Measurements from ENCODE around the gene CMYA5.
A peak's percentile ranks its signal among the peaks of the same experiment; 100 is the strongest.

The CMYA5 gene

GRCh38 chr5:79834098-79834753, 144.6 kb downstream of the CMYA5 start:
- no peak for DNase-seq (ENCODE audit: low read depth in 2 of 3, low spot score in 1 of 3)

- DNase-seq (ENCODE audit: low read depth in 2 of 3, low spot score in 1 of 3), result no peak
Observed at GRCh38 chr5:79834754-79835714, 145.4 kb downstream of the CMYA5 start.

- no peak for DNase-seq (ENCODE audit: low read depth in 2 of 3, low spot score in 1 of 3)
Observed at GRCh38 chr5:79837761-79838551, 148.3 kb downstream of the CMYA5 start.

- DNase-seq (ENCODE audit: low read depth in 2 of 3, low spot score in 1 of 3), result no peak
Observed at GRCh38 chr5:79840084-79840990, 150.7 kb downstream of the CMYA5 start.

GRCh38 chr5:79841172-79841571, 151.5 kb downstream of the CMYA5 start:
- no peak for DNase-seq (ENCODE audit: low read depth in 2 of 3, low spot score in 1 of 3)

GRCh38 chr5:79842006-79842881, 152.6 kb downstream of the CMYA5 start:
- no peak for DNase-seq (ENCODE audit: low read depth in 2 of 3, low spot score in 1 of 3)

GRCh38 chr5:79842991-79843390, 153.4 kb downstream of the CMYA5 start:
- DNase-seq (ENCODE audit: low read depth in 2 of 3, low spot score in 1 of 3), result no peak

GRCh38 chr5:79843450-79844388, 154.1 kb downstream of the CMYA5 start:
- DNase-seq (ENCODE audit: low read depth in 2 of 3, low spot score in 1 of 3), result no peak

- DNase-seq (ENCODE audit: low read depth in 2 of 3, low spot score in 1 of 3), result no peak
Observed at GRCh38 chr5:79844571-79844970, 154.9 kb downstream of the CMYA5 start.

- peak in 2 of 3 donors; percentile 27 to 31 for DNase-seq (ENCODE audit: low read depth in 2 of 3, low spot score in 1 of 3)
Observed at GRCh38 chr5:79845448-79846197, 156.0 kb downstream of the CMYA5 start.

- DNase-seq (ENCODE audit: low read depth in 2 of 3, low spot score in 1 of 3), result no peak
Observed at GRCh38 chr5:79846198-79846521, 156.5 kb downstream of the CMYA5 start.

GRCh38 chr5:79847561-79847960, 157.9 kb downstream of the CMYA5 start:
- DNase-seq (ENCODE audit: low read depth in 2 of 3, low spot score in 1 of 3), result no peak

GRCh38 chr5:79849061-79849460, 159.4 kb downstream of the CMYA5 start:
- no peak for DNase-seq (ENCODE audit: low read depth in 2 of 3, low spot score in 1 of 3)
